GM18858 (cell line): ENCODE data around the gene ENOX1.

ENCODE experiments used
- ATAC-seq: cut with Tn5 transposase; IDR thresholded peaks from one replicate; pipeline ENCODE4 v1.9.1; 2021; ENCODE audit not compliant: unreplicated experiment

ENOX1 gene

DNA sequence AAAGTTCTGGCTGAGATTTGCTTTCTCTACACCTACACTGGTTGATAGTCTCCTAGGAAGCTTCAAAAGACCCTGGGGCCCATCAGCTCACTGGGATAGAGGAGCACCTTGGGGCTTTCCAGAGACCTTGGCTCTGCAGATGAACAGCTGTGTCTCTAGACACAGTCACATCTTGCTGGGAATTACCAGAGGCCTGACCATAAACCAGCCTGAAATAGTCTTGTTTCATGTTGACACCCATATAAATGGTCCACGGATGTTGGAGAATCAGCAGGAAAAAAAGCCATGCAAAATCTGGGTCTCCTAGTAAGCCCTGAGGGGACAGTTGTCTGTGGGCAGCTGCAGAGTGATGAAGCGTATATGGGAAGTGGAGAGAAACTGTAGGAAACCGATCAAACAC, 555.8 kb downstream of the ENOX1 start:
- no peak for ATAC-seq

DNA sequence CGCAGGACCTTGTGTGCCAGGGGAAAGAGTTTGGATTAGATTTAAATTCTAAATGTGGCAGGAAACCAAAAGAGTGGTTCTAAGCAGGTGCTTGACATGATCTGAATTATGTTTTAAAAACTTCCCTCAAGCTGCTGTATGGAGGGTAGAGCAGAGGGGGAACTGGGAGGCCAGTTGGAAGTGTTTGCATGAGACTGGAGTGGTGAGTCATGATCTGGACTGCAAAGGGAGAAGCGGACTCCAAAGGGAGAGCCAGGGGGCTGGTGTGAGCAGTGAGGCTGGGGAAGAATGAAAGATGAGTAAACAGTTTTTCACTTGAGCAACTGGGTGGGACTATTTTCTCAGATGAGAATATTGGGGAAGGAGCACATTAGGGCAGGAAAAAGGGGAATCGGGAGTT, 557.3 kb downstream of the ENOX1 start:
- no peak for ATAC-seq

DNA sequence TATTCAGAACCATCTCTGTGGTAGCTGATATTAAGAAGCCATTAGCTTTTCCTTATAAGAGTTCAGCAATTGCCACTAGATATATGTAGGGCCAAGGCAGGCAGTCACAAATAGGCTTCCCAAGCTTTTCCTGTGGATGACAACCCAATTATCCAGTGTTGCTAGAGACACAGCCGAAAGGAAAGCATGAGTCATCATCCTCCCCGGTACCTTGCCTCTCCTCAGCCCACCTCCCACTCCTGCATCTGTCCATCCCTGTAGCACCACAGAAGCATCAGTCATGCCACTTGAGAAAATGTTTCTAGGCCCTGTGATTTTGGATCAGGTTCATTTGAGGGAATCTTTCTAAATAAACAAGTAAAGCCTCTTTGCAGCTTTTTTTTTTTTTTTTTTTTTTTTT, 559.1 kb downstream of the ENOX1 start:
- ATAC-seq, result no peak

DNA sequence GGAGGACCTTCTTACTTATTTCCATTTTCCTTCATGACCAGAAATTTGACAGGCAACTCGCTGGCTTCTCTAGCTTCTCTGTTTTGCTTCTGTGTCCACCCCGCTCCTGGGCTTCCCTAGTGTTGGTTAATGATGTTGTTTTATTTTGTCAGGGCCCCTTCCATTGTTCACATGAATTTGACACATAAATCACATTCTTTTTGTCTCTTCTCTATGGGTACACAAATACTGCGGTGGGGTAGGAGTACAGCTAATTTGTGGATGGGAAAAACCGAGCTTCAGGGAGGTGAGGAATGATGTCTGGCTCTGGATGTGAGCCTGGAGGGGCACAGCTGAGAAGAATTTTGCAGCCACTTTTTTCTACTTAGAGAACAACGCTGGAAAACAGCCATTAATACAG, 563.6 kb downstream of the ENOX1 start:
- ATAC-seq, result no peak

DNA sequence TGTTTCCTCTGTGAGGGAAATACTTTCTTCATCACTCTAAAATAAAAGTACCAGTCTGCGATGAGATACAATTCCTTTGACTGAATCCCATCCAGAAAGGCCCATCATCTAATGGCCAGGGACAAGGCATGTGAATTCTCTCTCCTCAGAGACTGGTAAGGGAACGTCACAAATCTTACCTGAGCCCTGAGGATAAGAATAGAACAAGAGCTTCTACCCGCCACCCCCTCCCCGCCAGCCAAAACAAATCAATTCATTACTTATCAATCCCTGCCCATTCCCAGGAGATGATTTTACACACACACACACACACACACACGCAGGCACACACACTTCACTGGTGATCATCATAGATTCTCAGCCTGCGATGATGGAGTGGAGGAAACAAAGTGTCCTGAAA, 564.7 kb downstream of the ENOX1 start:
- no peak for ATAC-seq

DNA sequence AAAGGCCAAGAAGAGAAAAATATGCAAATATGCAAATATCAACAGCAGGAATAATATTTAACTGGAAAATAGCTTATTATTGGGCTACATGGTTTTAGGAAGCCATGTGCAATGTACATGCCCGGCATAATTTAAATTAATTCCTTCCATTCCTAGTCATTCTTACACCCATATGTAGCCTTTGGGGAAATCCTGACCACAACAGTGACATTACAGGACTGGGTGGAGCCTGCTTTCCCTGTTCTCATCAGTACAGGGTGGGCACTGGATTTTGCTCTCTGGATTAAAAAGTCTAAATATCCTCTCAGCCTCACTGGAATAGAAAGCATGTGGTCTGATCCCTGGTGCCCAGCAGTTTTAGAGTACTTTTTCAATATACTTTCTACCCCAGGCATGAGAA, 565.2 kb downstream of the ENOX1 start:
- no peak for ATAC-seq

DNA sequence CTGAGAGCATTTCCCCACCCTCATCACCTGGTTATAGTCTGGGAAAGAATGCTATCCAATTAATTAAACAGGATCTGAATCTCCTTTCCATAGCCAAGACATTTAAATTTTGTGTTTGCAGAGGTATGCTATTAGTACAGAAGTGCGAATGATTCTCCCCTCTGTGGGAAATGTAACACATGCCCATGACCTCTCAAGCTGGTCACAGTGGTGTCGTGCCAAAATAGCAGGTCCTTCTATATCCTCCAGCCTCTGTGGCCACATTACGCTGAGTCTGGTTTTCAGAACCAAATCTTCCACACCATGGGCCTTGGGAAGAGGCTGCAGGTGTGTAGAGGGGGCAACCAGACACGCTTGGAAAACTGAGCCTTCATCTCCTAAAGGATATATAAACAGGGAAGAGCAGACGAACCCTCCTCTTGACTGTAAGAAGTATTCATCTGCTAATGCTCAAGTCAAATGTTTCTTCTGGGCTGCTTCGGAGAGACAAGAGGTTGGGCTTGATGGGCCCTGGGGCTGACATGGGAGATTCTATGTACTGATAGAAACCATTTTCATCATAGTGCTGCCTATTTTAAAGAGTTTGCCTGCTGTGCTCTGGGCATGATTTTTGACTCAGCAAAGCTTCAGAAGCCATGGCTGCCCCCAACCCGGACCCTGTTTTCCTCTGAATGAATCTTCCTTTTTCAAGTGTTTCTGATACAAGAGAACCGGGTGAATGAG, 565.7 kb downstream of the ENOX1 start:
- no peak for ATAC-seq

DNA sequence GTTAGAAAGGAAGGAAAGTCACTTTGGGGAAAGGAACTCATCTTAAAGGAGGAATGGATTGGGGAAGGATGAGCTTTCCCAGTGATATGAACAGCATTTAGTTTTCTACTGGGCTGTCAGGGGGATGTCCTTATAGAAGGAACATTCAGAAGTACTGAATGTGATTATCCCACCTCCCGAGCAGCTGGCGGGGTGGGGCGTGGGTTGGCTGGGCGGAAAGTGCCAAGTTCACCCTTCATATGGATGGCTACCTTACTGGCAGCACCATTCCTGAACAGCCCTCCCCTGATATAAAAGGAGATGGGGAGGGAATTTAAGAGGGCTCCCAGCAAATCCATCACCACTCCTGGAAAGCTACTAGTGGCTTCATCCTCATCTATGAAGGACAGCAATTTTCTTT, 572.6 kb downstream of the ENOX1 start:
- ATAC-seq, result no peak

DNA sequence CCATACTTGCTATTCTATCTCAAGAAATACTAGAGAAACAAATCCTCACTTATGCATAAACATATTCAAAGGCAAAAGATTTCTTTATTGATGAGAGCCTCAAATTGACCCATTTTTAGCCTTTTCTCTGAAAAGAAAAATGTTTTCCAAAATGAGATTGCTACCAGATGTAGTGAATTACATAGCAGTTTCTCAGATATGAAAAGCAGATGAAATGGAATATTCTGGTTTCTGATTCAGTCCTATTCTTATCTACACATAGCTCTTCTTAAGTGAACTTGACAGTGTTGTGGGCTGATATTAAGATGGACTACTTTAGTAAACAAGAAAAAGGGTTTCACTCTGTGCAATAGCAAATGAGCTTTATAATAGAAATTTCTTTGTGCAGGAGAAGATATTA, 579.9 kb downstream of the ENOX1 start:
- no peak for ATAC-seq

DNA sequence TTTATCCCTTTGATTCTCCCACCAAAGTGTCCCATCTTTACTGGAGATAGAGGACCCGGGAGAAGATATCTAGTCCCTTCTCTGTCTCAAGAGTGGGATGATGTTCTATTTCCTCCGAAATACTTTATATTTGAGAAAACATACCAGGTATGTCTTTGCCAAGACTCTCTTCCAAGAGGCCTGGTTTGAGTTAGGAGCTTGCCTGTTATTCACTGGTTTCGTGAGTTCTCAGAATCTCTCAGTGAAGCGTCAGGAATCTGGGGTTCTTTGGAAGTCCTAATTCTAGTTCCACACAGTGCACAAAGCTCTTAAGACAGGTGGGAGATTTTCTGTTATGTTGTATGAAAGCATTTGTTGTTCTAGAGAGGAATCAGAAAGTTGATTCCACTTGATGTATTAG, 581.4 kb downstream of the ENOX1 start:
- ATAC-seq, result no peak

DNA sequence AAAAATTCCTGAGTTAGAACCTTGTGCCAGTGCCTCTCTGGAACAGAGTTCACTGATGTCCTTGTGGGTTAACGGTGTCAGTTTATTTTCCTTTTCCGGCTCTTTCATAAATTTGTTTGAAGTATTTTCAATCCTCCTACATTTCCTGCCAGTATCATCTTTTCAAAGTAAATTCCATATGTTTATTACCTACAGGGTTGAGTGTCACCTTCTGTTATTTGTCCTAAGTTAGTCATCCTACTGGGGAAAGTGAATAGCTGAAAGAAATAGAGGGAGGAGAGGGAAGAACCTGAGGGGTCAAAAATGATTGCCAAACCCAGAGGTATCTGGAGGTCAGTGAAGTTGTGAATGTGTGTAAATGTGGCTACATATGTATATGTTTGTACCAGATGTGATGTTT, 582.2 kb downstream of the ENOX1 start:
- no peak for ATAC-seq

DNA sequence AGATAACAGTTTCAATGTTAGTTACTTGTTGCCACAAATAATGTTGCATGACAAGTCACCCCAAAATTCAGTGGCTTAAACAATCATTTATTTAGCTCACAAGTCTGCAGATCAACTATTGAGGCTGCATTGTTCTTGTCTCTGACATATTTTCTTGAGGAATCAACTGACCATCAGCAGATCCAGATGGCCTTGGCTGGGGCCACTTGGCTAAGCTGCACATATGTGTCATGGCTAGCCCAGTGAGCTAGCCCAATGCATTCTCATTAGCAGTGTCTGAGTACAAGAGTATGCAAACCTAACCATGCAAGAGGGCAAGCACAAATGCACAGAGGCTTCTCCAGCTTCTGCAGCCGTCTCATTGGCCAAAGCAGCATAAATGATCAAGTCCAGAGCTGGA, 583.0 kb downstream of the ENOX1 start:
- no peak for ATAC-seq

DNA sequence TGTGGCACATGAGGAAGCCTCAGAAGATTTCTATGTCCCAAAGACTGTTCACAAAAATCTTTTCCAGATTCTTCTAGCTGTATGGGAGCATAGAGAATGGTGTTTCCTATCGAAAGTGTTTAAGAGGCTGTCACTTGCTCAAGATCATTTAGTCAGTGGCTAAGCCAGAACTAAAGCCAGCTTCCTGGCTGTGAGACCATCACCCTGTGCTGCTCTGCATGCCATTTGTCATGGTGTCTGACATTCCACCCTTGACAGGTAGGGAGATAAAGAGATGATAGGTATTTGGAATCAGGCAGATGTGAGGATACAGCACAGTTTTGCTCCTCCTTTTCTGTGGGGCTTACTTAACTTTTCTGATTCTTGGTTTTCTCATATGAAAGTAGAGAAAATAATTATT, 586.0 kb downstream of the ENOX1 start:
- no peak for ATAC-seq

DNA sequence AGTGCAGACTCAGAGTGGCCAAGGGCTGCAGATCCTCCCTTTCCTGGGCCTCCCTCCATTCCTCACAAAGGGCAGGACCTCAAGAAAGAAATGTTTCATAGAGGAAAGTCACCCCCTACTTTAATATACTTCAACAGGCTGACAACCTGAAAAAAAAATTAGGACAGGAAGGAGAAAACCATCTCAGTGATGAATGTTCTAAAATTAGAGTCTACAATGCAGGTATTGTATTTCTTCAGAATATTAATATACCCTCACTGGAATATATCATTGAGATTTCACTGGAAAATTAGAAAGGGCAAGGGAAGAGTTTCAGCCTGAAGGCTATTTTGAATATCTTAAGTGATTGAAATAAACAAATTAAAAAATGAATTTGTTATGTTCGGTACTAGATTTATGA, 586.5 kb downstream of the ENOX1 start:
- ATAC-seq, result no peak

DNA sequence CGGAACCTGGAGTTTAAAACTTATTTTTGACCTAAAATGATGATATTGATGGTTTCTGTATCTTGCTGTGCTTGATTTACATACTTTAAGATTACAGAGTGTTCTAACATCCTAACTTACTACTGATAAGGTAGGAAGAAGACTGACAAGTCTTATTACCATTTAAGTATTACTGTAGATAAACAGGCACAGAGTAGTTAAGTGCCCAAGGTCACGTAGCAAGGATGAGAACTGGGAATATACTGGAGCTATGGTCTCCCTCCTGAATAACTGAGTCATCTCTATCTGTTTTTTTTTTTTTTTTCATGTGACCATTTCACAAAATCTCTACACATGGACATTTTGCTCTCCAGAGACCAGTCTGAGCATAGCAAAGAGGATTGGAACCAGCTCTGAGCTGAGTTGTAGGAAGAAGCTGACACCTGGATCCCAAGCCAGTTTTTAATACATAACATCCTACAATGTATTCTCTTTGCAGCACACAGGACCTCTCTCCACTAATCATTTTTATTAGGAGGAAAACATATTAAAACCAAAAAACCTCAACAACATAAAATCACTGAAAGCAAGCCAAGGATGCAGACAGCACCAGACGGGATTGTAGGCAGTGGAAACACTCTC, 589.9 kb downstream of the ENOX1 start:
- ATAC-seq, result no peak

DNA sequence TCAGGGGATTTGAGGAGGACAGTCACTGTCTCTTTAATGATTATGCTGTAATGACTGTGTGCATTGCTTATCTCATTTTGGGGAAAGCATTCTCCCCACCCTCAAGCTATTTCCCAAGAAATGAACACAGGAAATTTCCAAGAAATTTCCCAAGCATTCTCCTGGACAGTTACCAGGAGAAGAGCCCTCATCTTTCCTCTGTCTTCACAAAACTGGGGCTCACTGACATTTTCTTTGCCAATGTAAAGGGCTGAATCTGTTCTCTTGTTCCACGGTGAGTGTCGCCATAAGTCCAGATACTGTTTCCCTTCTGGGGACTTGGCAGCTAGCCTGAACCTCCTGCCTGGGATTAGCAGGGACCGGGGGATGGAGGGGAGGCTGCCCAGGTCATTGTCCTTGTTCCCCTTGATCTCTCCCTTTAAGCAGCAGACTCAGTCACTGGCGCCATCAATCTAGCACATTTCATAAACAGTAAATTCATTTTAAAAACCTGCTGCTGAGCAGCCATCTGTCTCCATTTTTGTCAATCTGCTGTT, 590.6 kb downstream of the ENOX1 start:
- no peak for ATAC-seq

DNA sequence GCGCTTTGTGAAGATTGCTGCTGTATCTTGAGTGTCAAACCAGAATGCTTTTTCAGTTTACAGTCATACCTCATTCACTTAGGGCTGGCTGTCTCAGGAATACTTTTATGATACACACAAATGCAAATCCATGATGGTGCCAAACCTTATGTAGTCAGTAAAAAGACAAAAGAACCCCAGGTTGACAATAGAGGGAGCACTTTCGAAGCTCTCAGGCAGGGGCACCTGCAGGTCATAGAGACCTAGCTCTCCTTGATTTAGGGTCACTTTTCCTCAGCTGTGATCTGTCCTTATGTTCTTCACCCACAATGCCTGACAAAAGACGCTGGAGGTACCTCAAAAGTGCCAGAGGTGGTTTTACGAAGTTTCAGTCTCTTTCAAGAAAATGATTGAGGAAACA, 591.2 kb downstream of the ENOX1 start:
- ATAC-seq, result no peak

DNA sequence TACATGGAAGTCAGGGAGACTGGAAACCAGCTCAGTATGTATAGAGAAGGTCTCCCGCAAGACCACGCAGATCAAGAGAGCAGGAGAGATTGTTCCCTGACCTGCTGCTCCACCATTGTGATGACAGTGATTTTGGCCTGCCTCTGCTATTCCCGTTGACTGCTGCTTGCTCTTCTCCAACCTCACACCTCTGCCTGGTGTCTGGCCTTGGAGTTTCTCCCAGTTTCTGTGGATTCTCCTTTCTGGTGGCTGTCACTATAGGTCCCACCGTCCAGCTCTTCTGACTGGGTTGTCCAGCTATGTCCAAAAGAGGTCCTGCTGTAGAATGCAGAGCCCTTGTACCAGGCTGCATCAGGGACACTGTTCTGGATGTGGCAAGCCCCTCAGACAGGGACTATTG, 591.7 kb downstream of the ENOX1 start:
- ATAC-seq, result no peak

DNA sequence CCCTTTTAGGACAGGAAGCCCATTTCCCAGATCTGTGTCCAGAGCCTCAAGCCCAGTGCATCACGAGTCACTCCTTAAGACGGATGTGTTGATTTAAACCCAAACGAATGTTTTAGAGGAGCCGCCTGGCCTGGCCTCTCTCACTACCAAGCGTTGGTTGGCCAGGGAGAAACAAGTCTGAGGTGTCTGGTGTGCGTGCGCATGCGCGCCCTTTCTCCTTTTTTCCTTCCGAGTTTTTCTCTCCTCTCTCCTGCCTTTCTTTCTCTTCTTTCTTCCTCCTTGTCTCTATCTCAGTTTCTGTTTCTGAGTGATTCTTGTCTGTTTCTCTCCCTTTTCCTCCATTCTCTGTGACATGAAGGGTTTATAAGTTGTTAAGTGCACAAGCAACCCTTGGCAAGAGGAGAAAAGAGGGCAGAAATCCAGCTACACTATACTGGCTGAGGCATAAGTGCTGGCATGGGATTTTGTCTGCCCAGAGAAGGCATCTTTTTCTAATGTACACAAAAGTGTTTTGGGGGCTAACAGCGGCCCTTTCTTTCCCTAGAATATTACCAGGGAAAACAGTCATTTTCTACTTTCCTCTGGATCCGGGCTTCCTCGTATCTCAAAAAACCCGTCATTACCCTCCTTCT, 592.9 kb downstream of the ENOX1 start:
- ATAC-seq, result no peak

DNA sequence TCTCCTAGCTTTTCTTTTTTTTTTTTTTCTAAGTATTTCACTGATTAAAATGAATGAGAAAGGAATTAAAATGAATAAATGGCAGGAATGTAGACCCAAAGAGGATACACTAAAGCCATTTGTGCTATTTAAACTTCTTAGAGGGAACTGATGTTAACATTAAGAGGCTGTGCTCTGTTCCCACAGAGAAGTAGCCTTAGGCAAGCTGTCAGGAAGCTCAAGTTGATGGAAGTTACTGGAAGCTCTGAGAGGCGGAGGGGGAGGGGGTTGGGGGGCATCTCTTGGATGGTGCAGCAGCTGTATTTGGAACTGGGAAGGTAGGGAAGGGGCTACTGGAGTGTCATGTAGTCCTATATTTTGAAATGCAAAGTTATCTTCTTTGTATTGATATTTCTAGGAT, 595.2 kb downstream of the ENOX1 start:
- ATAC-seq, result no peak

DNA sequence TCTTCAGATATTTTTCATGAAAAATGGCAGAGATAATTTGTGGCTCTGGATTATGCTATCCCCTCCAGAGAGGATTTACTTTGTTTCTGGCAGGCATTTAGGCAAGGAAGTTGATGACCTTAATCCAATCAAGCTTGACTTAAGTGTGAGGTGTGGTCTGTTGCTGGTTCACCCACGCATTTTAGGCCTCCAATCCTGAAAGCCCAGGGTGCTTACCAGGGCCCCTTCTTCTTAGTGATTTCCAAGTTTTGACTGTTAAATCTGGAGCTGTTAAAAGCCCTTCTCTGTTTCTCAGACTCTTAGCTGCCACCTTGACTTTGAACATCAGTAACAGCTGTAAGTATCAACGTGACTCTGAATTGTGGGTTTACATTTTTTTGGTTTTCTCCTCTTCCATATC, 601.5 kb downstream of the ENOX1 start:
- no peak for ATAC-seq

DNA sequence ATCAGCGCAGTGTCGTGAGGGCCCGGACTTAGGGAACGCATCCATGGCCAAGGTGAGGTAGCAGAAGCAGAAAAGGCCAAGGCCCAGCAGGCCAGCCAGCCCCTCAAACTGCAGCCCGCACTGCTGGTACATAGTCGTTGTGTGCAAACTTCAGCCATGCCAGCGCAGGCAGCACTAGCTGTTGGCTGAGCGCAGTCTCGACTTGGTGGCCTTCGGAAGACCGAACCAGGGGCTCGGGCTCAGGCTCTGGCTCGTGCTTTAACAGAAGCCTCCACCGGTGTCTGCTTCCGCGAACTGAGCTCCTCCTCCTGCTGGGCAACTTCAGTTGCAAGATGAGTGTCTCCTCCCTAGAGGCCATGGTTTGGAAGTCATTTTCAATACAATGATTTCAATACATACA, 605.9 kb downstream of the ENOX1 start:
- ATAC-seq, result no peak
